Ishikawa (cell line): ENCODE results near the gene BCL7A.

ENCODE experiments used
- CEBPB ChIP-seq: IDR thresholded peaks from 2 replicates; pipeline ENCODE4 v1.6.1; 2012
- FOXM1 ChIP-seq: IDR thresholded peaks from 2 replicates; pipeline ENCODE4 v1.6.1; 2012; ENCODE audit warnings: low read depth, borderline replicate concordance
- NFIC ChIP-seq: IDR thresholded peaks from 2 replicates; pipeline ENCODE4 v1.6.1; 2012
- REST ChIP-seq: IDR thresholded peaks from 2 replicates; pipeline ENCODE4 v1.6.1; 2012; ENCODE audit warnings: low read depth, mild to moderate bottlenecking
- ZBTB7A ChIP-seq: IDR thresholded peaks from 2 replicates; pipeline ENCODE4 v1.6.1; 2012; ENCODE audit warnings: low read depth
- TF ChIP-seq, protein P1 (sequence below): IDR thresholded peaks from 2 replicates; pipeline ENCODE4 v1.6.1; 2012

- TF ChIP-seq, protein P1, sequence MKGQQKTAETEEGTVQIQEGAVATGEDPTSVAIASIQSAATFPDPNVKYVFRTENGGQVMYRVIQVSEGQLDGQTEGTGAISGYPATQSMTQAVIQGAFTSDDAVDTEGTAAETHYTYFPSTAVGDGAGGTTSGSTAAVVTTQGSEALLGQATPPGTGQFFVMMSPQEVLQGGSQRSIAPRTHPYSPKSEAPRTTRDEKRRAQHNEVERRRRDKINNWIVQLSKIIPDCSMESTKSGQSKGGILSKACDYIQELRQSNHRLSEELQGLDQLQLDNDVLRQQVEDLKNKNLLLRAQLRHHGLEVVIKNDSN, result no peak
- no peak for TF ChIP-seq CEBPB
- no peak for TF ChIP-seq ZBTB7A
- no peak for TF ChIP-seq NFIC
- no peak for TF ChIP-seq FOXM1
- no peak for TF ChIP-seq REST
Observed at GRCh38 chr12:122029620-122030423, 8.1 kb downstream of the BCL7A start.
